AG04450 (cell line): ENCODE results near the gene LCNL1. TPM values are rescaled to one million over a fixed set of nuclear protein-coding genes. Genes with fewer than 3 reads are reported as not detected.

Experiments used
- CTCF ChIA-PET: fragments of 300-600, 350-600 bp; formaldehyde crosslinking; extraction: SDS; loops from one replicate; lab custom pipeline; 2022; ENCODE audit warnings: antibody characterized with exemption, inconsistent platforms; lab: Charles Lee
- POLR2A ChIA-PET: fragments of 350-600 bp; formaldehyde crosslinking; extraction: SDS; loops from one replicate; lab custom pipeline; 2021; ENCODE audit warnings: antibody characterized with exemption, inconsistent platforms; lab: Yijun Ruan, JAX
- DNase-seq: peaks from one replicate; pipeline ENCODE4 v3.0.0-alpha.2; 2011; ENCODE audit warnings: low read depth, low spot score
- H3K27ac ChIP-seq: one replicate; pipeline ENCODE4 v1.5.1; 2012; ENCODE audit warnings: low read depth, low read length, control low read depth
- H3K27me3 ChIP-seq: one replicate; pipeline ENCODE4 v1.6.0; 2012; ENCODE audit warnings: low read length; ENCODE audit not compliant: control insufficient read depth, insufficient read depth
- H3K4me3 ChIP-seq: 2 replicates; pipeline ENCODE4 v1.5.1; 2011; ENCODE audit warnings: mild to moderate bottlenecking, low read depth, low read length, control low read depth
- H3K9me3 ChIP-seq: 2 replicates; pipeline ENCODE4 v1.5.1; 2012; ENCODE audit warnings: low read length; ENCODE audit not compliant: control insufficient read depth, insufficient read depth
- polyA plus RNA-seq: library from polyadenylated mRNA; depleted of rRNA; stranded (reverse); fragments of >200 nt; gene quantifications from 2 replicates; pipeline ENCODE4 v1.2.3, GENCODE V29; 2011
- TF ChIP-seq, protein P1 (sequence below): IDR thresholded peaks from 2 replicates; pipeline ENCODE4 v1.5.1; 2011; ENCODE audit warnings: low read depth, low read length, control low read depth, inconsistent platforms

The LCNL1 gene
- polyA plus RNA-seq, 1 experiment: 1.5 TPM

GRCh38 chr9:137012694-137013570 is 30.1 kb downstream of the LCNL1 start:
- TF ChIP-seq, protein P1, sequence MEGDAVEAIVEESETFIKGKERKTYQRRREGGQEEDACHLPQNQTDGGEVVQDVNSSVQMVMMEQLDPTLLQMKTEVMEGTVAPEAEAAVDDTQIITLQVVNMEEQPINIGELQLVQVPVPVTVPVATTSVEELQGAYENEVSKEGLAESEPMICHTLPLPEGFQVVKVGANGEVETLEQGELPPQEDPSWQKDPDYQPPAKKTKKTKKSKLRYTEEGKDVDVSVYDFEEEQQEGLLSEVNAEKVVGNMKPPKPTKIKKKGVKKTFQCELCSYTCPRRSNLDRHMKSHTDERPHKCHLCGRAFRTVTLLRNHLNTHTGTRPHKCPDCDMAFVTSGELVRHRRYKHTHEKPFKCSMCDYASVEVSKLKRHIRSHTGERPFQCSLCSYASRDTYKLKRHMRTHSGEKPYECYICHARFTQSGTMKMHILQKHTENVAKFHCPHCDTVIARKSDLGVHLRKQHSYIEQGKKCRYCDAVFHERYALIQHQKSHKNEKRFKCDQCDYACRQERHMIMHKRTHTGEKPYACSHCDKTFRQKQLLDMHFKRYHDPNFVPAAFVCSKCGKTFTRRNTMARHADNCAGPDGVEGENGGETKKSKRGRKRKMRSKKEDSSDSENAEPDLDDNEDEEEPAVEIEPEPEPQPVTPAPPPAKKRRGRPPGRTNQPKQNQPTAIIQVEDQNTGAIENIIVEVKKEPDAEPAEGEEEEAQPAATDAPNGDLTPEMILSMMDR: no peak
- no peak for DNase-seq
- Histone ChIP-seq H3K27ac (no peak overlapping the region), H3K4me3 (no peak overlapping the region), H3K9me3 (peaks cover 57% of the 10 kb centered on the region), H3K27me3 (no peaks in the 10 kb centered on the region)
- ChIA-PET POLR2A (no interaction called here), CTCF (no interaction called here)

DNA sequence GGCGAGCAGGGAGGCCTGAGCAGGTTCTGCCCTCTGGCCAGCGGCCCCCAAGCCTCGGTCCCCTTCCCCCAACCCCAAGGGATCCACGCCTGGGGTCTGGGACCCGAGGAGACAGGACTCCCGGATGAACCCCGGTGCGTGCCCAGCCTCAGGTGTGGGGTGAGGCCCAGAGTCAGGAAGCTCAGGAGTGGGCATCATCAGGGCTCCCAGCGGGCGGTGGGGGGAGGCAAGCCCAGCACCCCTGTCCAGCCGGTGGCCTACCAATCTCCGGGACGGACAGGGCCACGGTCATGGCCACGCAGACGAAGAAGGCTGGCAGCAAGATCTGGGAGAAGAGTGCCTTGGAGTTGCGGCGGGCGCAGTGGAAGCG is 30.8 kb downstream of the LCNL1 start:
- CTCF ChIA-PET: no interaction called here

DNA sequence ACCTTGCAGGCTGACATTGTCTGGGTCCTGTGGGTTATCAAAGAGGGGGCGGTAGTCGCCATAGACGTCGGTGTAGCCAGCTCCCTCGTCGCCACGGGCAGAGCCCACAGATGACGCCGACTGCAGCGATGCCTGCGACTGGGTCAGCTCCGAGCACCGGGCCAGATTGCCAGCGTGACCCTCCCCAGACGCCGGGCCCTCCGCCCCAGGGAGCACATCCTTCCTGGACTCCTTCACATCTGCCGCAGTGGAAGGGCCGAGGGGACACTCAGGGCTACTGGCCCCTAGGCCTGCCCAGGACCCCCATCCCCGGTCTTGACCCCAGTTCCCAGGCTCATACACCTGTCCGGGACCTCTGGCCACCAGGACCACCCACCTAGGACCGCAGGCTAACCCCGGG is 31.4 kb downstream of the LCNL1 start:
- POLR2A ChIA-PET: no interaction called here
- Histone ChIP-seq H3K27ac (no peak overlapping the region), H3K27me3 (no peaks in the 10 kb centered on the region), H3K9me3 (peaks cover 58% of the 10 kb centered on the region), H3K4me3 (no peak overlapping the region)
- CTCF ChIA-PET: no interaction called here
- no peak for DNase-seq
- TF ChIP-seq, protein P1: no peak

More for the DNA sequence above, 30.8 kb downstream of the LCNL1 start:
- H3K9me3 ChIP-seq: peaks cover 58% of the 10 kb centered on the region
- no peak for DNase-seq
- no peaks in the 10 kb centered on the region for H3K27me3 ChIP-seq
- H3K27ac ChIP-seq: no peak overlapping the region
- H3K4me3 ChIP-seq: no peak overlapping the region
- POLR2A ChIA-PET: no interaction called here
- TF ChIP-seq, protein P1: no peak

- POLR2A ChIA-PET: no interaction called here
These were observed 32.2 kb downstream of the LCNL1 start for GRCh38 chr9:137014776-137015539.

More at GRCh38 chr9:137014776-137015539, 32.2 kb downstream of the LCNL1 start:
- TF ChIP-seq, protein P1: no peak
- no peak overlapping the region for H3K4me3 ChIP-seq
- H3K9me3 ChIP-seq: peaks cover 58% of the 10 kb centered on the region
- no peaks in the 10 kb centered on the region for H3K27me3 ChIP-seq
- no peak overlapping the region for H3K27ac ChIP-seq
- CTCF ChIA-PET: interaction anchor here (0.6 to 1.8 kb wide), 2 partner anchors 12 to 14 kb away, joined by 3 to 6 read pairs; no protein-coding TSS in a partner anchor
- no peak for DNase-seq
